HPDE6-E6E7 (cell line): ENCODE data around the gene ACOT9.
"Not testable (repeated sequence)": the region's sequence is repeated elsewhere in the genome, so short reads cannot be mapped to it uniquely, and the experiment has no call there.

Experiments used
- DNase-seq: peaks from one replicate; pipeline ENCODE4 v3.0.0; 2011; ENCODE audit warnings: missing footprints; ENCODE audit errors: extremely low spot score

ACOT9 gene

DNA sequence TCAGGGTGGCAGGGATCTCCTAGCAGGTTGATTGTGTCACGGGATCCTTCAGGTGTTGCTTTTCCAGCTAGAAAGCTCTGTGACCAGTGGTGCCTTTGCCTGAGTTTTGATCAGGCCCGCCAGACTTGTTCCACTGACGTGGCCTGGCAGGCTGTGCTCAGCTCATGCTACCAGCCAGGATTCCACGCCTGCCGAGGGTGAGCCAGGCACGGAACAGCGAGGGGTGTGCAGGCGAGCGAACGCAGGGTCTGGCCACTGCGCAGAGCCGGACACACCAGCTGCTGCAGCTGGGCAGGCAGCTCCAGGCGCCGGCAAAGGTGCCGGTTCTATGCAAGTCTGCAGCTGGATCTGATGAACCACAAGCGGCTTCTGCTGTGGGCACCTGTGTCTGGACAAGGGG is 22.8 kb upstream of the ACOT9 start:
- no peak for DNase-seq

DNA sequence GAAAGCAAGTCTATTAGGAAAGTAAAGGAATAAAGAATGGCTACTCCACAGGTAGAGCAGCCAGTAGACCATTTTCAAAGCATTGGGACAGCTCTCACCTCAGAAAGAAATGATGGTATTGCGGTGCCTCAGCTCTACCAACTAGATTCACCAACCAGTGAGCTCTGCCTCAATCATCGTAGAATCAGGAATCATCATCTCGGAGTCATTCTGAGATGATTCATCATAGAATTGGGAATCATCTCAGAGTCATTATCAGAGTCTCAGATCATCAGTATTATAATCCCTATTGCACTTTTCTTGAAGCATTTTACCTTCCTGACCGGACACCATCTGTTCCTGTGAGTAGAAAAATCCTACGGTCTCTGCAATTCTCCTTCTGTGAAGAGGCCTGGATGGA is 22.4 kb upstream of the ACOT9 start:
- DNase-seq = peak; percentile 28

DNA sequence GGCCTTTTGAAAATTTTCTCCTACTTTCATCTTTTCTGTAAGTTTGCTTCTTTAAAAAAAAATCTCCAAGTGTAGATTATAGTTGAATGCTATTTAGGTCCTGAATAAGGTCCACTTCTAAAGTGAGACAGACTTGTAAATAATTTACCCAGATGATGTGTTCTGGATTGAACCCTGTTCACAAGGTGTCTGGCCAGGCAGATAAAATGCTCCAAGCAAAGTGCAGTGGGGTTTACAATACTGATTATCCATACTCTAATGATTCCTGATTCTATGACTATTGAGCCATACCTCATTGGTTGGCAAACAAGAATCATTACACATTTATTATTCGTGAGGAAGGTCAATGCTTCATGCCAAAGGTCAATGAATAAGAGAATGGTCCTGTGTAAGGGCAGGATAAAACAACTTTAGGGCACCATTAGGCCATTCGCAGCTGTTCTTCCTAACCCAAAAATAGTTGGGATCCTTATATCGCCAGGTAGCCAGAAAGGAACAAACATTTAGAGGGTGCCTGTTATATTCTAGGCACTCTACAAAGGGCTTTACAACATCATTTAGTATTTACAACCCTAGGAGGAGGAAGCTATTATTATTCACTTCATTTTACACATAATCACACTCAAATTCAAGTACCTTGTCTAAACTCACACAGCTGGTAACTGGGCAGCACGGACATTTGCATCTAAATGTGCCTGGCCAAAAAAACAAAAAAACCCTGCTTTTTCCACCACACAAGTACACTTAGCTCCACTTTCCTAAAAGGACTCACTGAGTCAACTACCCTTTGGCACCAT is 21.3 kb upstream of the ACOT9 start:
- DNase-seq = no peak

DNA sequence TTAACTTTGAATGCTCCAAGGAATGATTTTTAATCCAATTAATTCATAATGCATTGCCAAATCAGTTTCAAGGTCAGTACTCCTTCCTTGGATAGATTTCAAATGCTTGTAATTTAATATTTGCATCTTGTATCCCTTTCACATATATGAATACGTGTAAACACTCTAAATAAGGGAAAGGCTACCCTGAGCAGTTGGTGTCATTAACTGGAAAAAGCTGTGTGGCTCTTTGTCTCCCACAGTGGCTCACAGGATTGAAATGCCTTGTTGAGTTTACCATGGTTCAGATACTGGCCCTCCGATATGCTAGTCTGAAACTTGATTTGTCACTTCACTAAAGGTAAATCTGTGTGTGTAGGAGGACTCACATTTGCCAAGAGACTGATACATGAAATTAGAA is 16.7 kb upstream of the ACOT9 start:
- DNase-seq = no peak

DNA sequence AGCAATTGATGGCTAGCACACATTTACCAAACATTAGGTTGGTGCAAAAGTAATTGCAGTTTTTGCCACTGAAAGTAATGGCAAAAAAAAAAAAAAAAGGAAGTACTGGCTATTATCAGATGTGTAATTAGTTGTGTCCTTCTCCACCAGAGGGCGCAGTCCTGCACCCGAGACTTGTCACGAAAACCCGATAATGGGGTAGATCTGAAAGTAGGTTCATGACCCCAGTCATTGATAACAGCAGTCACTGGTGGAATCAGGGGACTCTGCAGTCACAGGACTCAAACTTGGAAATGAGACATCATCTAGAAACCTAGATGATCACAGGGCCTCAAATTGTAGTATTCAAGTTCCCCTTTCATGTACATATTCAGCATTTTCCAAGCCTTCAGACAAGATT is 13.1 kb upstream of the ACOT9 start:
- peak; percentile 25 for DNase-seq

DNA sequence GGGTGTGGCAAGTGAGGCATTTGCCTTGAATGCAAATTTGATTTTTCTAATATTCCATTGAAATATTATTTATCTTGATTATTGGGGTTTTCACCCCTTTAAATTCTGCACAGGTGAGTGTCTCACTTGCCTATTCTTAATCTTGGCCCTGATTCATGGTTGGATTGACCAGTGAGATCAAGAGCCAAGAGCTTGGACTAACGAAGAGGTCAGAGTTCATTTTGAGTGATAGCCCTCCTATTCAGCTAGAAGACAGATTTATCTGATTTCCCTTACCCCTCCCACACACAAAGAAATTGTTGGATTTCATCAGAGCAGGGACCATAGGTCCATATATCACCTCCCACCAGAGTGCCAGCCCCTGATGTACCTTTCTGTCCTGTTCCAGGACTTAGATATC is 11.6 kb upstream of the ACOT9 start:
- no peak for DNase-seq

DNA sequence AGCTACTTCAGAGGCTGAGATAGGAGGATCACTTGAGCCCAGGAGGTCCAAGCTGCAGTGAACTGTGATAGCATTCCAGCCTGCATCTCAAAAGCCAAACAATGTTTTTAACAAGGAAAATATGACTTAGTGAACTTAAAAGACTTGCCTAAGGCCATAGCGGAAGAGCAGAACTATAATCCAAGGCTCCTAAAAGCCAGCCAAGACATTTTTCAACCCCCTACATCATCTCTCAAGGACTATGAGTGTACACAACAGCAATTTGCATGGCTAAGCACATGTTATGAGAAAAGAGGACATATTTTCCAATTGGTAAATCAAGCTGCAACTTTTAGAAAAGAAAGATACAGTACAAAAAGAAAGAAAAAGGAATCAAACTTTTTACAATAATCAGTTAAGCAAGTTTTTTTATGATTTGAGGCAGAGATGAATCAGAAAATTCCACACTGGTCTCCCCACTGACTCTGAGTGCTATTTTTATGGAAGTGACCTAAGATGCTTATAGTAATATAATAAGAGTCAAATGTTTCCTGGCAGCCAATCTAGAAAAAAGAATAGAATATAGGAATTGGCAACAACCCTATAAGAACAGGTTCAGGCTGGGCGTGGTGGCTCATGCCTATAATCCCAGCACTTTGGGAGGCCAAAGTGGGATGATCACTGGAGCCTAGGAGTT is 9.8 kb upstream of the ACOT9 start:
- no peak for DNase-seq

DNA sequence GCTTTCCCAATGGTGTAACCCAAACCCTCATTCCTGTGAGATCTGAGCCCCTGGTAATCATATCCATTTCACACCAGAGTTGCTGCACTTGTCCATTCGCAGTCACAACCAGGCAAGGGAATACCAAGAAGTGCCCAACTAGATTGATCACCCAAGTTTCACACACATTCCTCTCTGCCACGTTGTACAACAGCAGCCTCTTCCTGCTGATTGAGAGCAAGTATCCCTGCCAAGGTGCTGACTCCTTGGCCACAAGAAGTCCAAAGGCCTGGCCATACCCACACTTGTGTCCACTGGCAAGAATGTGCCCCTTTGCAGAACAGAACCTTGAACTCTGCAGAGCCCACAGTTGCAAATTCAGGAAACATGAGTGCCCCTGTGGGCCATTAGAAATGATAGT is 6.5 kb upstream of the ACOT9 start:
- no peak for DNase-seq

DNA sequence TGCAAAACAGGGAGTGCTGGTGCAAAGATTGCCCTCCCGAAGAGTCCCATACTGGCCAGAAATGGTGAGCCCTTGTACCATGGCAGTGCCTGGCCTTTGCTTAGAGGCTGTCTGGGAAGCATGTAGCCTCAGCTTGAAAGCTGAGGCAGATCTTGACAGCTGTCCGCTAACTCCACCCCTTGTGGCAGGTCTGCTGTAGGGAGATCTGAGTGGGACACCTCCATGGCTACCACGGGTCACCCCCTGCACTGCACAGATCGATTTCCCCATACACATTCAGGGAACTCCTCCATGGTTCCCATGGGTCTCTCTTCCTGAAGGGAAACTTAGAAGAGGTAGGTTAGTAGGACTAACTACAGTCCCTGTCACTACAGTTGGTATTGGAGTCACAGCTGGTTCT is 6.1 kb upstream of the ACOT9 start:
- no peak for DNase-seq

DNA sequence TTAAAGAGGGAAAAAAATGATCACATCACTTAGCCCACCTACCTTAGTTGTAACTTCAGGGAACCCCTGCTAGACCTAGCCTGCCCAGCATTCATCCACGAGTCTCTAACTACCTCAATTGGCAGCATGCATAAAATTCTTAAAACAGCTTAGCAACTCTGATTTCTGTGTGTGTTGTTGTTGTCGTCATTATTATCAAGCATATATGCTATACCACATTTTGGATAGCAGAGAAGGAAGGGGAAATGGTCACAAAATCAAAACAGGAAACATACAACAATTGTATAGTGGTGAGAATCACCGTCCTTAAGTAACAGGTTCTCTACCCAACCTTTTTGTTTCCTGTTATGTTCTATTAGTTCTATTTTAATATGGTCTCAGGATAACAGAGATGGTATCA is 2.7 kb upstream of the ACOT9 start:
- no peak for DNase-seq

DNA sequence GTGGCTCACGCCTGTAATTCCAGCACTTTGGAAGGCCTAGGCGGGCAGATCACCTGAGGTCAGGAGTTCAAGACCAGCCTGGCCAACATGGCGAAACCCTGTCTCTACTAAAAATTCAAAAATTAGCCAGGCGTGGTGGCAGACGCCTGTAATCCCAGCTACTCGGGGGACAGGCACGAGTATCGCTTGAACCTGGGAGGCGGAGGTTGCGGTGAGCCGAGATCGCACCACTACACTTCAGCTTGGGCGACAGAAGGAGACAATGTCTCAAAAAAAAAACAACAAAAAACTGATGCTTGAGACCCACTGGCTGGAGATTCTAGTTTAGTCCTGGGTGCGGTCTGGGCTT is 521 bp upstream of the ACOT9 start:
- DNase-seq = not testable (repeated sequence)

DNA sequence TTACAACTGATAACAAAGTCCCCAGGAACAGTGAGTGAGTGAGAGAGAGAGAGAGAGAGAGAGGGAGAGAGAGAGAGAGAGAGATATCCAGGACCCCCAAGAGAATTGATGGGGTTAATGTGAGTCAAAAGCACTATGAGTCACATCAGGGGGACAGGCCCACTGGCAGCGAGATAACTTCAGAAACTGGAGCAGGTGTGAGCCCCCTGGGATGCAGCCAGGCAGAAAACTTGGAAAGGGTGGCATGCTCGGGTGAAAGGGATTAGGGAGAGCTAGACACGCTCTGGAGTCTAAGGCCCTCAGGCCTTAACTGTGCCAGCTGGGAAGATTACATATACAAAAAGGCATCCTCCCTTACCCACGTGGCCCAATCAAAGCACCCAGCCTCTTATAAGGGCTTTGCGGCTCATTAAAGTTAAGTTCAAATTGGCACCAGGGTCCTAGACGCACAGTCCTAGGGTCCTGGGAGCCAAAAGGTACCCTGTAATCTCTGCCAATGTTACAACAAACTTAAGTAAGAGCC is 841 bp downstream of the ACOT9 start:
- peak; percentile 47 for DNase-seq

DNA sequence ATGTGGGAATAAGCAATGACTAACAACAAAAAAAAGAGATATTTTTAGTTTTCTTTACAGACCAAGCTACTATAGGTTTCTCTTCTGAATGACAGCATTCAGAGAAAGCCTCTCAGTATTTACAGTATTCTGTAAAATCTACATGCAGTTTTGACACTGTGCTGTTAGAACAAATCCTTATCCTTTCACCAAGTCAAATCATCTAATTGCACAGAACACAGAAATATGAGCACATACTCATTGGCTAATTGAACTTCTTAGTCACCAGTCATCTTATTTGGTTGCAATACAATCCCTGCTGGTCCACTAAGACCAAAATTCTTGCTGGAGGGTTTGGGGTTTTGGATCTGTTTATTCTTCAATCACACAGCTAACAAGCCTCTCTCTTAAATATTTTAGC is 5.7 kb downstream of the ACOT9 start:
- no peak for DNase-seq

DNA sequence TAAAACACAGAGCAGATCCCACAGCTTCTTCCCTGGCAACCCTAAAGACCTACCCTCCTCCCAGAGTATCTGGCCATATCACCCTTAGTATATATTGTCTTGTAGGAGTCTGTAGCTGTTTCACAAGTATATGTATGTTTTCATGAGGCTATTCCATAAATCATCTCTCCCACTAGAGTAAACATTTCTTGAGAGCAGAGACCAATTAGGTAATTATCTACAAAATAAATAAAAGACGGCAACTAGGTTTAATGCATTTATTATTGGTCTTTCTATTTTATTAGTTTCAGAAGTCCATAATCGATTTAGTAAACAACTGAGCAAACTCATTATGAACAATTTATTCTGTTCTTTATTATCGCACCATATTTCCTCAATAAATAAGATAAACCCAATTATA is 7.0 kb downstream of the ACOT9 start:
- no peak for DNase-seq

DNA sequence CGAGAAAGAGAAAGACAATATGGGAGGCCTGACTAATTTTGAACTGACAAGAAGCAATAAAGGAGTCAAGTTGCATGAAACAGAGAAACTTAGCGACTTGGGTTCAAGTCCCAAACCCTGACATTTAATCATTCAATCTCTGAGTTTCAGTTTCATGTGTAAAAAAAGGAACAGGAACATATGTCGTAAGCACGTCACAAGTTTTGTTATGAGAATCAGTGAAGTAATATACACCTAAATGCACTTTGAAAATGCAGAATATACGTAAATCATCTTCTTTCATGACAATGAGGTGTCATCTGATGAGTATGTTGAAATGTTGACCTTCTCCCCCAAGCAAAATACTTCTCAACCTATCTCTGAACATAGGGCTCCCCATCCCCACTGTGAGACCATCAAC is 10.4 kb downstream of the ACOT9 start:
- no peak for DNase-seq

DNA sequence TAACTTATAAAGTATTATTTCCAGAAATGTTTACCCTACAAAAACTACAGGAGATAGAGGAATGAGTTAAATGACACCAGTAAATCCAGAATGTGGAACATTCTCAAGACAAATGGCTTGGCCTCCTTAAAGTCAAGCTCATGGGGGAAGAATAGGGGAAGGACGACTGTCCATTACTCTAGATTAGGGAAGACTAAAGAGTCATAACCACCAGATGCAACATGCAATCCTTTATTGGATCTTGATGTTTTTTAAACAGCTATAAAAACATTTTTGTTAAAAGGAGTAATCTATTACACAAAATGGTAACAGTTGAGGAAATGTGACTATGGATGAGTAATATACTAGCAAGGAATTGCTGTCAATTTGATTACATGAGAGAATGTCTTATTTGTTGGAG is 11.1 kb downstream of the ACOT9 start:
- DNase-seq = no peak

DNA sequence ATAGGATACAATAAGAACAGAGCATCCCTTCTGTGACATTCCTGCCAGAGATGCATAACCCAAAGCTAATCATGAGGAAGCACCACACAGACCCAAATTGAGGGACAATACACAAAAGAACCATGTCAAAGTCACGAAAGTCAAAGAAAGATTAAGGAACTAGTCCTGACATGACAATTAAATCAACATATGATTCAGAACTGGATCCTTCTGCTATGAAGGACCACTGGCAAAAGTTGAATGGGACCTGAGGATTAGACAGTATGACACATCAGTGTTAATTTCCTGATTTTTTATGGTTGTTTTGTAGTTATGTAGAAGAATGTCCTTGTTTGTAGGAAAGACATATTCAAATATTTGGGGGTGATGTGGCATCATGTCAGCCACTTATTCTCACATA is 13.9 kb downstream of the ACOT9 start:
- no peak for DNase-seq

DNA sequence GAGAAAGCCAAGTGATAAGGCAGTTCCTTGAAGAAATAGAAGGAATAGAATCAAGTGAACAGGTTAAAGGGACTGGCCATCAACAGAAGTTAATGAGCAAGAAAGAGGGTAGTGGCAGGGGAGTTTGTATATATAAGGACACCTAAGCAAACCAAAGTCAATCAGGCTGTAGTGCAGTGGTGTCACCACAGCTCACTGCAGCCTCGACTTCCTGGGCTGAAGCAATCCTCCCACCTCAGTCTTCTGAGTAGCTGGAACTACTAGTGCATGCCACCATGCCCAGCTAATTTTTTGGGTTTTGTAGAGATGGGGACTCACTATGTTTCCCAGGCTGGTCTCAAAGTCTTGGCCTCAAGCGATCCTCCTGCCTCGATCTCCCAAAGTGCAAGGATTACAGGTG is 15.9 kb downstream of the ACOT9 start:
- no peak for DNase-seq

DNA sequence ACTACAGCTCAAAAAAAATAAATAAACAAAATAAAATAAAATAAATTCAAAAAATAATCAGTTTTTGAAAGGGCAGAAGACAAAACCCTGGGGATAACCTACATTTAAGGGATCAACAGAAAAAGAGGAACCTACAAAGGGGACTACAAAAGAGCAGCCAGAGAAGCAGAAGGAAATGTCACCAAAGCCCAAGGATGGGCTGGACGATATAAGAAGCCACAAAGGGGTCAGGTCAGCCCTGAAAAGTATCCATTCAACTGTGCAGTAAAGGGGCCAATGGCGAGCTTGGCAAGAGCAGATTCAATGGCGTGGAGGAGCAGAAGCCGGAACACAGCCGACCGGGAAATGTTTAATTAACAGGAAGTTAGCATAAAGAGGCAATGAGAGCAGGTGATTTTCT is 16.9 kb downstream of the ACOT9 start:
- DNase-seq = no peak

DNA sequence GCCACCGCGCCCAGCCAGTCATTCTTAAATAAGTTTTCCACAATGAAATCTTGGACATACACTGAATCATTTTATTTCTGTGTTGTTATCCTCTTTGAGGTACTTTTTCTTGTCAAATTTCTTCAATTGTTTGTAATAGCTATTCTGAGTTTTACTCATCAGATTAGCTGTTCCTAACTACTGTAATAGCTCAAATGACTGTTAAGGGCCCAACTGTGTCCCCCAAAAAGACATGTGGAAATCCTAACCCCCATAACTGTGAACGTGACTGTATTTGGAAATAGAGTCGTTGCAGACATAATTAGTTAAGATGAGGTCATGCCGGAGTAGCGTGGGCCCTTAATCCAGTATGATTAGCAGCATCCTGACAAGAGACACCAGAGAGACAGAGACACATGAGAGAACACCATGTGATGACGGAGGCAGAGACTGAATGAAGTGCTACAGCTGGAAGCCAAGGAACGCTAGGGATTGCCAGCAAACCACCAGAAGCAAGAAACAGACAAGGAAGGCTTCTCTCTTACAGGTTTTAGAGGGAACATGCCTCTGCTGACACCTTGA is 22.9 kb downstream of the ACOT9 start:
- no peak for DNase-seq

DNA sequence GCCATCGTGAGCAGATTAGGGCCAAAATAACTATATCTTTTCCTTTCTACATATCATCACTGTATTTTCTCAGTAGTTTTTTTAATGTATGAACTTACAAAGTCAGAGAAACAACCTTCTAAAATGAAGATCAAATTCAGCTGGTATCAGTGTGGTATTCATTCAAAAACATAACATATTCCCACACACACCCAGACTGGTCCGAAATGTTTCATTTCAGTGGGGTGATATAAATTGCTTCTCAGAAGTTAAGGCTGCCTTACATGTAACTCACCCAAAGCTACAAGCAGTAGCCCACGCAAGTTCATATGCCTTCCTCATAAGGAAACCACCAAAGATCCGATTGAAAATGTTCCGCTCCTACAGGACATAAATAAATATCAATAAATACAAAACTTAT is 37.8 kb downstream of the ACOT9 start:
- no peak for DNase-seq

DNA sequence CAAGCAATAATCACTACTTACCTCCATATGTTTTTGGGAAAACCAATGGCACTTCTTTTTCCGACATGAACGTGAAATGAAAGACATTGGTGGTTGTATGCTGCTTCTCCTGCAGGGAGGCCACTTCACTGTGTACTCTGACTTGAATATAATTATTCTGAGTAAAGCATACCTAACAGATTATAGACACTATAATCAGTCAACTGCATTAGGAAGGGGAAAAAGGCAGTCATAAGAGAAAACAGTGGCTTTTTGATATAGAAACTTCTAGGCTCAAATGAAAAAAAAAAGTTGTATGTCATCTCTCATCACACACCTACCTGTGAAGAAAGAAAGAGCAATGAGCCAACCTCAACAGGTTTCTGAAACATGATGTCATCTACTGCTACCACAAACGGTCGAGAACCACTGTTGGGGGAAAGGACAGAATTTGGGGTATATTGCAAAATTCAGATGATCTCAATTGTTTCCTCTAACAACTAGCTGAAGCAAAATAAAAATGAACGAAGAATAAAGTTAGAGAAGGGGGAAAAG is 38.3 kb downstream of the ACOT9 start:
- DNase-seq = no peak

DNA sequence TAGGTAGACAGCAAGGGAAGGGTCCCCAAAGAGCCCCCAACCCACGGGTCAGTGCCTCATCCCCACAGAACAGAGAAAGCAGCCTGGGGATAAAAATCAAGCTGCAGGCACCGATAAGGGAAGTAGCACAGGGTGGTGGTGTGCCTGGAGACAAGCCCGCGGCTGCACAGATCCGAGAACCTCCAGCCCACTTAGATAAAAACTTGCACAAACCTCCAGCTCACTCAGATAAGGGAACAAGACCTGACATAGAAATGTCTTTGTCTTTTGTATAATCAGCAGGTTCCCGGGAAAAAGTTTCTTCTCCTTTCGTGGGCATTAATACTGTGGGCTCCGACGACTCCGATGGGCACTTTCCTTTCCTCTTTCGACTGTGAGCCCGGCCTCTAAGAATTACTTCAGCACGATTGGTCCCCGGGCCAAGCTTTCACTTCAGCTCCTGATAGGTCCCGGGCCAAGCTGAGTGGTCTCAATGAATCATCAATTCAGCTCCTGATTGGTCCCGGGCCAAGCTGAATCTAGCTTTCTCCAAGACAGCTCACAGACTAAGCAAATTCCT is 43.4 kb downstream of the ACOT9 start:
- DNase-seq = no peak
